Measurements from ENCODE around the gene DNAH10. TPM values are rescaled to one million over a fixed set of nuclear protein-coding genes. Genes with fewer than 3 reads are reported as not detected.

Gene DNAH10
- total and polyA plus RNA-seq, 7 experiments from 2014 or later, result 0.05 to 0.50 (median 0.10) TPM

- Histone ChIP-seq H3K27ac (ENCODE audit: low read depth, low read length) (no peak overlapping the region), H3K4me3 (ENCODE audit: low read length) (no peak overlapping the region), H3K27me3 (ENCODE audit: control insufficient read depth in 2 of 2, insufficient read depth in 2 of 2, low read length in 2 of 2) (no peaks in the 10 kb centered on the region), H3K36me3 (ENCODE audit: control insufficient read depth in 2 of 3, insufficient read depth in 3 of 3, low read length in 3 of 3) (no peaks in the 10 kb centered on the region), H3K4me1 (ENCODE audit: control insufficient read depth in 2 of 2, insufficient read depth in 2 of 2, low read length in 2 of 2) (no peaks in the 10 kb centered on the region), H3K9me3 (ENCODE audit: control insufficient read depth in 2 of 3, low read length in 3 of 3) (no peaks in the 10 kb centered on the region)
- no peak overlapping the region for H3K27ac Mint-ChIP-seq
- DNase-seq, result no peak
- H3K4me1 Mint-ChIP-seq, result peaks cover 0 to 40% (median 12%) of the 10 kb centered on the region in 7 donors
- ChIA-PET POLR2A (no interaction called here), CTCF (no interaction called here)
- peaks cover 0 to 8% (median 0%) of the 10 kb centered on the region in 5 donors for H3K36me3 Mint-ChIP-seq
- no peak overlapping the region for H3K4me3 Mint-ChIP-seq
- intact Hi-C loops (cut with micrococcal nuclease), result loop anchor here in 1 of 2 donors (10.0 kb wide), 1 partner anchor 901 kb away; the partner anchor contains the start of gene SCARB1
- H3K9me3 Mint-ChIP-seq, result no peaks in the 10 kb centered on the region
- no peak for ATAC-seq
- no peaks in the 10 kb centered on the region for H3K27me3 Mint-ChIP-seq
Observed at GRCh38 chr12:123963821-123964220, 201.7 kb downstream of the DNAH10 start.

DNA sequence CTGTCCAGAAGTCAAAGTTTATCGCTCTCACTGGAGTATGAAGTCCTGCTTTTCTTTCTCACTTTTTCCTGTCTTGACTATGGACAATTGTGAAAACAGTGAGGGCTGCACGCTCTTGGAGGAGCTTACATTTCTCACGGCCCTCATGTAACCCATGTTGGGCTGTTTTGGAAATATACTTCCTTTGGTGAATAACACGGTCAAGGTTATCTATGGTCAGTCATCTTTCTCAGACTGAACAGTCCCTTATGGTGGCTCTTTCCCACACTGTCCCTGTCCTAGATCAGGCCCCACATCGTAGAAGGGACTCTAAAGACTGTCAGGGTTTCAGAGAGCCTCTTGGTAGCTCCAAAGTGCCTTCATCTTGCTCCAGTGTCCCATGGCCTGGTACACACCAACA, 203.3 kb downstream of the DNAH10 start:
- ATAC-seq (no peak), DNase-seq (no peak)
- Mint-ChIP-seq H3K27me3 (peaks cover 0 to 8% (median 0%) of the 10 kb centered on the region in 5 donors), H3K4me1 (peaks cover 5 to 52% (median 22%) of the 10 kb centered on the region in 7 donors), H3K36me3 (peaks cover 0 to 2% (median 0%) of the 10 kb centered on the region in 5 donors), H3K27ac (no peak overlapping the region), H3K9me3 (no peaks in the 10 kb centered on the region), H3K4me3 (no peak overlapping the region)
- H3K27me3 ChIP-seq (ENCODE audit: control insufficient read depth in 2 of 2, insufficient read depth in 2 of 2, low read length in 2 of 2), result no peaks in the 10 kb centered on the region
- CTCF ChIA-PET, result no interaction called here
- no peak overlapping the region for H3K27ac ChIP-seq (ENCODE audit: low read depth, low read length)
- no peak overlapping the region for H3K4me3 ChIP-seq (ENCODE audit: low read length)
- H3K4me1 ChIP-seq (ENCODE audit: control insufficient read depth in 2 of 2, insufficient read depth in 2 of 2, low read length in 2 of 2), result no peaks in the 10 kb centered on the region
- no peaks in the 10 kb centered on the region for H3K9me3 ChIP-seq (ENCODE audit: control insufficient read depth in 2 of 3, low read length in 3 of 3)
- intact Hi-C loops (cut with micrococcal nuclease), result loop anchor here in 1 of 2 donors (10.0 kb wide), 1 partner anchor 899 kb away; the partner anchor contains the start of gene SCARB1
- no peaks in the 10 kb centered on the region for H3K36me3 ChIP-seq (ENCODE audit: control insufficient read depth in 2 of 3, insufficient read depth in 3 of 3, low read length in 3 of 3)
- POLR2A ChIA-PET, result interaction anchor here (0.6 kb wide), 1 partner anchor 168 kb away, joined by 3 read pairs; no protein-coding TSS in a partner anchor

GRCh38 chr12:123966596-123966995, 204.5 kb downstream of the DNAH10 start:
- H3K4me3 Mint-ChIP-seq, result no peak overlapping the region
- ChIA-PET CTCF (no interaction called here), POLR2A (interaction anchor here (1.2 kb wide), 1 partner anchor 10 kb away, joined by 4 read pairs; no protein-coding TSS in a partner anchor)
- H3K4me1 Mint-ChIP-seq, result peaks cover 5 to 56% (median 30%) of the 10 kb centered on the region in 7 donors
- Histone ChIP-seq H3K4me1 (ENCODE audit: control insufficient read depth in 2 of 2, insufficient read depth in 2 of 2, low read length in 2 of 2) (peaks cover 0 to 7% of the 10 kb centered on the region in 2 donors), H3K27ac (ENCODE audit: low read depth, low read length) (no peak overlapping the region), H3K9me3 (ENCODE audit: control insufficient read depth in 2 of 3, low read length in 3 of 3) (no peaks in the 10 kb centered on the region), H3K4me3 (ENCODE audit: low read length) (no peak overlapping the region), H3K27me3 (ENCODE audit: control insufficient read depth in 2 of 2, insufficient read depth in 2 of 2, low read length in 2 of 2) (no peaks in the 10 kb centered on the region), H3K36me3 (ENCODE audit: control insufficient read depth in 2 of 3, insufficient read depth in 3 of 3, low read length in 3 of 3) (no peaks in the 10 kb centered on the region)
- peaks cover 0 to 4% (median 0%) of the 10 kb centered on the region in 5 donors for H3K36me3 Mint-ChIP-seq
- no peaks in the 10 kb centered on the region for H3K9me3 Mint-ChIP-seq
- no peak for ATAC-seq
- intact Hi-C loops (cut with micrococcal nuclease), result loop anchor here in 1 of 2 donors (10.0 kb wide), 1 partner anchor 898 kb away; the partner anchor contains the start of gene SCARB1
- H3K27me3 Mint-ChIP-seq, result peaks cover 0 to 9% (median 0%) of the 10 kb centered on the region in 5 donors
- no peak overlapping the region for H3K27ac Mint-ChIP-seq
- no peak for DNase-seq

DNA sequence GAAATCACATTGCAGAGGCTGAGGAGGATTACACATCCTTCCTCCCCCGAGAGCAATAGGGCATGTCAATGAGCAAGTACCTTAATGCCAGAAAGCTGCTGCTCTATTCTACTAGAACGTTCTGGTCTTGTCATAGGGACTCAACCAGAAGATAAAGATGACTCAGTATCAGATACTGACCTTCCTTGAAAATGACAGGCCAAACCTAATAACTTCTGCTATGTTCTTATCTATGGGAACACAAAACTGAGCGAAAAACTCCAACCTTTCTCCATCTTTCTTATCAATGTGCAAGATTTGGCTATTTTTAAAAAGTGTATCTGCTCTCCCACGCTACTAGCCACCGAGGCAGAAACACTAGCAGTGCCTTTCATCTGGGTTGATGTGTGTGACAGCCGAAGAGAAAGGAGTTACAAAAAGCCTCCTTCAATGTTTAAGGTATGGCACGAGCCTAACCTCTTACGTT, 205.1 kb downstream of the DNAH10 start:
- Histone ChIP-seq H3K4me1 (ENCODE audit: control insufficient read depth in 2 of 2, insufficient read depth in 2 of 2, low read length in 2 of 2) (peaks cover 0 to 9% of the 10 kb centered on the region in 2 donors), H3K9me3 (ENCODE audit: control insufficient read depth in 2 of 3, low read length in 3 of 3) (no peaks in the 10 kb centered on the region), H3K4me3 (ENCODE audit: low read length) (no peak overlapping the region), H3K27me3 (ENCODE audit: control insufficient read depth in 2 of 2, insufficient read depth in 2 of 2, low read length in 2 of 2) (no peaks in the 10 kb centered on the region), H3K36me3 (ENCODE audit: control insufficient read depth in 2 of 3, insufficient read depth in 3 of 3, low read length in 3 of 3) (no peaks in the 10 kb centered on the region), H3K27ac (ENCODE audit: low read depth, low read length) (no peak overlapping the region)
- Mint-ChIP-seq H3K9me3 (no peaks in the 10 kb centered on the region), H3K36me3 (peaks cover 0 to 5% (median 0%) of the 10 kb centered on the region in 5 donors), H3K4me1 (peaks cover 7 to 53% (median 32%) of the 10 kb centered on the region in 7 donors), H3K27me3 (peaks cover 0 to 11% (median 0%) of the 10 kb centered on the region in 5 donors), H3K27ac (peak overlapping the region in 1 of 9 donors; percentile 9), H3K4me3 (no peak overlapping the region)
- DNase-seq (no peak), ATAC-seq (no peak)
- POLR2A ChIA-PET, result no interaction called here
- CTCF ChIA-PET, result no interaction called here
- intact Hi-C loops (cut with micrococcal nuclease), result loop anchor here in 1 of 2 donors (10.0 kb wide), 1 partner anchor 898 kb away; the partner anchor contains the start of gene SCARB1

DNA sequence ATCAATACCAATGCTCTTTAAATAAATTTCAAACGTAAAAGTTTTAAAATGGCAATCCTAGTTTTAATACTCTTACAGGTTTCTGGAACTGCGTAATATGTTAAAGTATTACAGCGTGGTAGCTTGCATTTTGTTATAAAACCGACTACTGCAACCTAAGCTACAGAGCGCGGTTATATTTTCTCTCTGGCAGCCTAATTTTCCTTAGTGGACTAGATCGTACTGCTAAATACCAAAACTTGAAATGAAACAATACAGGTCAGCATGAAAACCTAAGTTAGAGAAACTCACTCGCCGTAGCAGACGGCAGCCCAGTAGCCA, 209.3 kb downstream of the DNAH10 start:
- ATAC-seq, result no peak
- Histone ChIP-seq H3K27ac (ENCODE audit: low read depth, low read length) (peak overlapping the region; percentile 58), H3K36me3 (ENCODE audit: control insufficient read depth in 2 of 3, insufficient read depth in 3 of 3, low read length in 3 of 3) (no peaks in the 10 kb centered on the region), H3K9me3 (ENCODE audit: control insufficient read depth in 2 of 3, low read length in 3 of 3) (no peaks in the 10 kb centered on the region), H3K4me1 (ENCODE audit: control insufficient read depth in 2 of 2, insufficient read depth in 2 of 2, low read length in 2 of 2) (peaks cover 0 to 9% of the 10 kb centered on the region in 2 donors), H3K27me3 (ENCODE audit: control insufficient read depth in 2 of 2, insufficient read depth in 2 of 2, low read length in 2 of 2) (no peaks in the 10 kb centered on the region), H3K4me3 (ENCODE audit: low read length) (peak overlapping the region; percentile 40)
- POLR2A ChIA-PET, result interaction anchor here (0.7 to 1.2 kb wide), 2 partner anchors 943 to 944 kb away, joined by 3 to 5 read pairs; partner anchors contain the start of gene UBC
- Mint-ChIP-seq H3K4me3 (peak overlapping the region; percentile 88 to 99 (median 95)), H3K27me3 (peaks cover 0 to 11% (median 0%) of the 10 kb centered on the region in 5 donors), H3K36me3 (peaks cover 0 to 21% (median 6%) of the 10 kb centered on the region in 5 donors), H3K27ac (peak overlapping the region; percentile 83 to 98 (median 91)), H3K4me1 (peaks cover 13 to 58% (median 44%) of the 10 kb centered on the region in 7 donors), H3K9me3 (no peaks in the 10 kb centered on the region)
- CTCF ChIA-PET, result interaction anchor here (0.6 to 0.8 kb wide), 2 partner anchors 12 to 655 kb away, joined by 3 read pairs; no protein-coding TSS in a partner anchor
- DNase-seq, result no peak
- intact Hi-C loops (cut with micrococcal nuclease), result loop anchor here (5.0 to 10.0 kb wide), 5 partner anchors 299 to 997 kb away; partner anchors contain the start of genes EIF2B1 (in 1 of the 2), GTF2H3 (in 1 of the 2), OGFOD2 (in 1 of the 2) and SBNO1 (in 1 of the 2)

- DNase-seq (peak; percentile 26 to 58 (median 48)), ATAC-seq (no peak)
- intact Hi-C loops (cut with micrococcal nuclease), result loop anchor here (1.0 to 10.0 kb wide), 13 partner anchors 34 to 1021 kb away; partner anchors contain the start of genes ATP6V0A2 (in 2 of the 2), EIF2B1 (in 2 of the 2), GTF2H3 (in 2 of the 2) and BRI3BP (in 1 of the 2)
- ChIA-PET POLR2A (interaction anchor here (0.7 to 1.2 kb wide), 2 partner anchors 942 to 943 kb away, joined by 3 to 5 read pairs; partner anchors contain the start of gene UBC), CTCF (interaction anchor here (0.6 to 0.8 kb wide), 3 partner anchors 11 to 661 kb away, joined by 3 read pairs; no protein-coding TSS in a partner anchor)
- H3K36me3 ChIP-seq (ENCODE audit: control insufficient read depth in 2 of 3, insufficient read depth in 3 of 3, low read length in 3 of 3), result no peaks in the 10 kb centered on the region
- H3K27ac Mint-ChIP-seq, result peak overlapping the region; percentile 83 to 98 (median 91)
- H3K4me1 ChIP-seq (ENCODE audit: control insufficient read depth in 2 of 2, insufficient read depth in 2 of 2, low read length in 2 of 2), result peaks cover 0 to 9% of the 10 kb centered on the region in 2 donors
- no peaks in the 10 kb centered on the region for H3K9me3 ChIP-seq (ENCODE audit: control insufficient read depth in 2 of 3, low read length in 3 of 3)
- peaks cover 13 to 57% (median 45%) of the 10 kb centered on the region in 7 donors for H3K4me1 Mint-ChIP-seq
- H3K27me3 ChIP-seq (ENCODE audit: control insufficient read depth in 2 of 2, insufficient read depth in 2 of 2, low read length in 2 of 2), result no peaks in the 10 kb centered on the region
- H3K27me3 Mint-ChIP-seq, result peaks cover 0 to 11% (median 0%) of the 10 kb centered on the region in 5 donors
- peak overlapping the region; percentile 40 for H3K4me3 ChIP-seq (ENCODE audit: low read length)
- no peaks in the 10 kb centered on the region for H3K9me3 Mint-ChIP-seq
- peak overlapping the region; percentile 58 for H3K27ac ChIP-seq (ENCODE audit: low read depth, low read length)
- H3K36me3 Mint-ChIP-seq, result peaks cover 0 to 21% (median 7%) of the 10 kb centered on the region in 5 donors
- H3K4me3 Mint-ChIP-seq, result peak overlapping the region; percentile 88 to 99 (median 95)
Observed at GRCh38 chr12:123971770-123972456, 209.8 kb downstream of the DNAH10 start.

Measured in naive thymus-derived CD4-positive, alpha-beta T cell (primary cell).